ENCODE measurements around the gene LDAH.

DNA sequence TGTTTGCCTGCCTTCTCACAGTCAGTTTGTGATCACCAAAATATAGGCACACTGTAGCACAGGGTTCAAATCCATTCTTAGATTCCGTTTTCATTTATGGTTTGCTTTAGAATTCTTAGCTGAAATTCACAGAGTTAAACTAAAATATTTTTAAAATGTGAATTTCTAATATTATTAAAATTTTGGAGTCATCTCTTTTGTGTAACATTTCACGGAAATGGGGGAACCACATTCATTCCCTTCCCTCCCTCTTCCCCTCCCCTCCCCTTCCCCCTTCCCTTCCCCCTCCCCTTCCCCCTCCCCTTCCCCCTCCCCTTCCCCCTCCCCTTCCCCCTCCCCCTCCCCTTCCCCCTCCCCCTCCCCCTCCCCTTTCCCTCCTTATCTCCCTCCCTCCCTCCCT, 11.4 kb upstream of the LDAH start:
- TF ChIP-seq, protein P1, sequence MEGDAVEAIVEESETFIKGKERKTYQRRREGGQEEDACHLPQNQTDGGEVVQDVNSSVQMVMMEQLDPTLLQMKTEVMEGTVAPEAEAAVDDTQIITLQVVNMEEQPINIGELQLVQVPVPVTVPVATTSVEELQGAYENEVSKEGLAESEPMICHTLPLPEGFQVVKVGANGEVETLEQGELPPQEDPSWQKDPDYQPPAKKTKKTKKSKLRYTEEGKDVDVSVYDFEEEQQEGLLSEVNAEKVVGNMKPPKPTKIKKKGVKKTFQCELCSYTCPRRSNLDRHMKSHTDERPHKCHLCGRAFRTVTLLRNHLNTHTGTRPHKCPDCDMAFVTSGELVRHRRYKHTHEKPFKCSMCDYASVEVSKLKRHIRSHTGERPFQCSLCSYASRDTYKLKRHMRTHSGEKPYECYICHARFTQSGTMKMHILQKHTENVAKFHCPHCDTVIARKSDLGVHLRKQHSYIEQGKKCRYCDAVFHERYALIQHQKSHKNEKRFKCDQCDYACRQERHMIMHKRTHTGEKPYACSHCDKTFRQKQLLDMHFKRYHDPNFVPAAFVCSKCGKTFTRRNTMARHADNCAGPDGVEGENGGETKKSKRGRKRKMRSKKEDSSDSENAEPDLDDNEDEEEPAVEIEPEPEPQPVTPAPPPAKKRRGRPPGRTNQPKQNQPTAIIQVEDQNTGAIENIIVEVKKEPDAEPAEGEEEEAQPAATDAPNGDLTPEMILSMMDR (IDR thresholded peaks at IDR 0.05), result no peak
- no peak for TF ChIP-seq EZH2 (IDR thresholded peaks at IDR 0.05; ENCODE audit: borderline replicate concordance, insufficient read depth, low read depth, low read length, poor library complexity, severe bottlenecking)
